ENCODE measurements around the gene TMEM151B.
"Not testable (repeated sequence)": the region's sequence is repeated elsewhere in the genome, so short reads cannot be mapped to it uniquely, and the experiment has no call there.

DNA sequence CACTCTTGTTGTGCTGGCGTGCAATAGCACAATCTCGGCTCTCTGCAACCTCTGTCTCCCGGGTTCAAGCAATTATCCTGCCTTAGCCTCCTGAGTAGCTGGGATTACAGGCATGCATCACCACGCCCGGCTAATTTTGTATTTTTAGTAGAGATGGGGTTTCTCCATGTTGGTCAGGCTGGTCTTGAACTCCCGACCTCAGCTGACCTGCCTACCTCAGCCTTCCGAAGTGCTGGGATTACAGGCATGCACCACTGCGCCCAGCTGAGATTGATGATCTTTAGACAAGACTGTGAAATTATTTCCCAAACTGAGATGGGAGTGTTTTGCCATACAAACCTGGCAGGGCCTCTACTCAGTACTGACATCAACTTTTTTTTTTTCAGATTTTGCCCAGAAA is 44.4 kb downstream of the TMEM151B start:
- TF ChIP-seq, protein P1, sequence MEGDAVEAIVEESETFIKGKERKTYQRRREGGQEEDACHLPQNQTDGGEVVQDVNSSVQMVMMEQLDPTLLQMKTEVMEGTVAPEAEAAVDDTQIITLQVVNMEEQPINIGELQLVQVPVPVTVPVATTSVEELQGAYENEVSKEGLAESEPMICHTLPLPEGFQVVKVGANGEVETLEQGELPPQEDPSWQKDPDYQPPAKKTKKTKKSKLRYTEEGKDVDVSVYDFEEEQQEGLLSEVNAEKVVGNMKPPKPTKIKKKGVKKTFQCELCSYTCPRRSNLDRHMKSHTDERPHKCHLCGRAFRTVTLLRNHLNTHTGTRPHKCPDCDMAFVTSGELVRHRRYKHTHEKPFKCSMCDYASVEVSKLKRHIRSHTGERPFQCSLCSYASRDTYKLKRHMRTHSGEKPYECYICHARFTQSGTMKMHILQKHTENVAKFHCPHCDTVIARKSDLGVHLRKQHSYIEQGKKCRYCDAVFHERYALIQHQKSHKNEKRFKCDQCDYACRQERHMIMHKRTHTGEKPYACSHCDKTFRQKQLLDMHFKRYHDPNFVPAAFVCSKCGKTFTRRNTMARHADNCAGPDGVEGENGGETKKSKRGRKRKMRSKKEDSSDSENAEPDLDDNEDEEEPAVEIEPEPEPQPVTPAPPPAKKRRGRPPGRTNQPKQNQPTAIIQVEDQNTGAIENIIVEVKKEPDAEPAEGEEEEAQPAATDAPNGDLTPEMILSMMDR (IDR thresholded peaks at IDR 0.05; ENCODE audit: poor library complexity) = not testable (repeated sequence)
- TF ChIP-seq EZH2 (IDR thresholded peaks at IDR 0.05; ENCODE audit: borderline replicate concordance) = not testable (repeated sequence)
